Ovary (tissue), 9 donors: ENCODE measurements around the gene ELOVL1. TPM values are rescaled to one million over a fixed set of nuclear protein-coding genes. Genes with fewer than 3 reads are reported as not detected.

Experiments
- DNase-seq, 5 donors: peaks; one replicate each; pipeline ENCODE4 v3.0.0-alpha.2; 2019 to 2020
- H3K27ac ChIP-seq, 2 donors: fragments of 200-600 bp; one replicate each; pipeline versions ENCODE4 v1.5.1 to v1.8.0; 2019 to 2022
- H3K27me3 ChIP-seq: fragments of 200-600 bp; one replicate; pipeline ENCODE4 v1.8.0; 2022
- H3K36me3 ChIP-seq: fragments of 200-600 bp; sonication (generic); one replicate; pipeline ENCODE4 v1.5.1; 2019
- H3K4me1 ChIP-seq: one replicate; pipeline ENCODE4 v1.8.1; 2013; ENCODE audit warnings: mild to moderate bottlenecking, moderate library complexity; ENCODE audit not compliant: insufficient read depth
- H3K4me3 ChIP-seq: fragments of 200-600 bp; sonication (generic); one replicate; pipeline ENCODE4 v1.5.1; 2017
- H3K9me3 ChIP-seq, 2 donors: fragments of 200-600 bp in 1 of 2; sonication (generic) in 1 of 2; one replicate each; pipeline versions ENCODE4 v1.5.1 to v1.8.1; 2013 to 2019; ENCODE audit warnings: mild to moderate bottlenecking in 1 of 2, moderate library complexity in 1 of 2
- EP300 ChIP-seq: sonication (generic); formaldehyde crosslinking; IDR thresholded peaks from one replicate; pipeline ENCODE4 v1.6.1; 2017; ENCODE audit warnings: antibody characterized with exemption
- POLR2A ChIP-seq: fragments of 450-650 bp; IDR thresholded peaks from one replicate; pipeline ENCODE4 v1.6.1; 2017; ENCODE audit warnings: antibody characterized with exemption, mild to moderate bottlenecking, moderate library complexity
- WGBS, 3 donors: extraction: QIAGEN DNeasy Blood & Tissue Kit in 1 of 3; methylation state at CpG; one replicate each; pipeline versions ENCODE4 v1.1.5 to v1.1.7; 2013 to 2017; 5-methylcytosine and 5-hydroxymethylcytosine counted together
- intact Hi-C, 4 donors: fragments of 100-400 bp; cut with DNase I; formaldehyde crosslinking; loops; one replicate each; pipeline versions ENCODE4 v1.11.0 to v1.15.1; 2022 to 2023
- microRNA-seq, 3 donors: library from miRNA; unstranded; fragments of <30 nt; microRNA quantifications; one replicate each; pipeline versions ENCODE4 to v1.2.0, GENCODE V29; 2019 to 2020
- polyA plus RNA-seq, 2 donors: library from polyadenylated mRNA; stranded (reverse); fragments of 200-250 nt in 1 of 2; fragments of 350-450 nt in 1 of 2; fragmentation: Illumina TruSeq in 1 of 2; extraction: RNeasy Lipid Tissue Mini Kit (QIAGEN cat#74804) in 1 of 2; gene quantifications; one replicate each; pipeline ENCODE4 v1.2.3, GENCODE V29; 2013 to 2014
- total RNA-seq, 7 donors: library from RNA; depleted of rRNA in 2 of 7; stranded (reverse); fragments of >200 nt in 2 of 7; fragmentation: NEBNext Ultra II Directional in 3 of 7; extraction: Animal tissue kit (Norgen Biotek cat#: 25700) in 3 of 7; gene quantifications; one replicate each; pipeline versions ENCODE4 v1.1.0 to v1.2.4, GENCODE V29; 2016 to 2023
- TF ChIP-seq, protein P1 (sequence below), 3 donors: fragments of 450-650 bp in 2 of 3; fragments of 200-600 bp in 1 of 3; IDR thresholded peaks; one replicate each; pipeline versions ENCODE4 v1.5.1 to v1.8.0; 2016 to 2022; ENCODE audit warnings: antibody characterized with exemption in 3 of 3, mild to moderate bottlenecking in 1 of 3
- donor health status: DM: no; HTN: no; CAD: no; lungs with moderate emphysema.
- donor health status: DM: no; HTN: no; CAD: no.
- donor health status: Bipolar disorder and iron deficiency.
- donor health status: DM: yes; HTN: yes; CAD: no.
- donor health status: DM: no; HTN: no; CAD: no.
- donor health status: DM: yes; HTN: yes; CAD: no.

ELOVL1 gene
- total and polyA plus RNA-seq, 9 donors = 10.0 to 130 (median 35.4) TPM

DNA sequence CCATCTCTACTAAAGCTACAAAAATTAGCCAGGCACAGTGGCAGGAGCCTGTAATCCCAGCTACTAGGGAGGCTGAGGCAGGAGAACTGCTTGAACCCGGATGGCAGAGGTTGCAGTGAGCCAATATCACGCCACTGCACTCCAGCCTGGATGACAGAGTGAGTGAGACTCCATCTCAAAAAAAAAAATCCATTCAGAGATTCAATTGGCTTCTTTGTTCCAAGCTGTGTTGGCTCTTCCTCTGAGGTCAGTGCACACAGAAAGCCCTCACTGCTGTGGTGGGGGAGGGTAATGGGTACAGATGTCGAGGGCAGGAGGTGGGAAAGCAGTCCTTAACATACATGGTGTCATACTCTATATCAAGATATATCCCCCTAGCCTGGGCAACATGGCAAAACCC lies 52.3 kb downstream of the ELOVL1 start:
- Histone ChIP-seq H3K36me3 (no peaks in the 10 kb centered on the region), H3K27ac (no peak overlapping the region), H3K4me1 (no peaks in the 10 kb centered on the region), H3K4me3 (no peak overlapping the region), H3K27me3 (no peaks in the 10 kb centered on the region), H3K9me3 (no peaks in the 10 kb centered on the region)
- no peak for DNase-seq
- 80 to 94% (median 91%) methylated on average over 3 of the region's 3 CpGs for WGBS, 3 donors
- TF ChIP-seq EP300 = no peak
- TF ChIP-seq, protein P1, sequence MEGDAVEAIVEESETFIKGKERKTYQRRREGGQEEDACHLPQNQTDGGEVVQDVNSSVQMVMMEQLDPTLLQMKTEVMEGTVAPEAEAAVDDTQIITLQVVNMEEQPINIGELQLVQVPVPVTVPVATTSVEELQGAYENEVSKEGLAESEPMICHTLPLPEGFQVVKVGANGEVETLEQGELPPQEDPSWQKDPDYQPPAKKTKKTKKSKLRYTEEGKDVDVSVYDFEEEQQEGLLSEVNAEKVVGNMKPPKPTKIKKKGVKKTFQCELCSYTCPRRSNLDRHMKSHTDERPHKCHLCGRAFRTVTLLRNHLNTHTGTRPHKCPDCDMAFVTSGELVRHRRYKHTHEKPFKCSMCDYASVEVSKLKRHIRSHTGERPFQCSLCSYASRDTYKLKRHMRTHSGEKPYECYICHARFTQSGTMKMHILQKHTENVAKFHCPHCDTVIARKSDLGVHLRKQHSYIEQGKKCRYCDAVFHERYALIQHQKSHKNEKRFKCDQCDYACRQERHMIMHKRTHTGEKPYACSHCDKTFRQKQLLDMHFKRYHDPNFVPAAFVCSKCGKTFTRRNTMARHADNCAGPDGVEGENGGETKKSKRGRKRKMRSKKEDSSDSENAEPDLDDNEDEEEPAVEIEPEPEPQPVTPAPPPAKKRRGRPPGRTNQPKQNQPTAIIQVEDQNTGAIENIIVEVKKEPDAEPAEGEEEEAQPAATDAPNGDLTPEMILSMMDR (IDR thresholded peaks at IDR 0.05) = no peak
- no peak for TF ChIP-seq POLR2A
- intact Hi-C loops = no loop called here

DNA sequence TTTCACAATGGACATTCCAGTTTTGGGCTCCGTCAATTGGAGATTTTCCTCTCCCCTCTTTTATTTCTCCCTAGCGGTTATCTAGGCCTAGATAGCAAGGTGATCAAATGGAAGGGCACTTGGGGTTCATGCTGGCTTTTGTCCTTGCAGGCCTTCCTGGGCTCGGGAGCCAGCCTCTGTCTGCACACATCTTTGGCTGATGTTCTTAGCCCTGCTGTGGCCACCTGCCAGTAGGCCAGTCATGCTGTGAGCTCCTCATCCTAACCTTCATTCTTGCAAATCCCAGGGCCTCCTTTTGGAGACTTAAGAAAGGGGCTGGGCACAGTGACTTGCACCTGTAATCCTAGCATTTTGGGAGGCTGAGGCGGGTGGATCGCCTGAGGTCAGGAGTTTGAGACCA lies 53.6 kb downstream of the ELOVL1 start:
- no peaks in the 10 kb centered on the region for H3K4me1 ChIP-seq
- no peaks in the 10 kb centered on the region for H3K27me3 ChIP-seq
- no peak overlapping the region for H3K4me3 ChIP-seq
- intact Hi-C loops = no loop called here
- H3K9me3 ChIP-seq = no peaks in the 10 kb centered on the region
- TF ChIP-seq, protein P1 (IDR thresholded peaks at IDR 0.05) = no peak
- TF ChIP-seq POLR2A = no peak
- no peak for TF ChIP-seq EP300
- no peak for DNase-seq
- WGBS, 3 donors = 93 to 96% (median 94%) methylated on average over 5 of the region's 5 CpGs
- no peaks in the 10 kb centered on the region for H3K36me3 ChIP-seq
- H3K27ac ChIP-seq = no peak overlapping the region

DNA sequence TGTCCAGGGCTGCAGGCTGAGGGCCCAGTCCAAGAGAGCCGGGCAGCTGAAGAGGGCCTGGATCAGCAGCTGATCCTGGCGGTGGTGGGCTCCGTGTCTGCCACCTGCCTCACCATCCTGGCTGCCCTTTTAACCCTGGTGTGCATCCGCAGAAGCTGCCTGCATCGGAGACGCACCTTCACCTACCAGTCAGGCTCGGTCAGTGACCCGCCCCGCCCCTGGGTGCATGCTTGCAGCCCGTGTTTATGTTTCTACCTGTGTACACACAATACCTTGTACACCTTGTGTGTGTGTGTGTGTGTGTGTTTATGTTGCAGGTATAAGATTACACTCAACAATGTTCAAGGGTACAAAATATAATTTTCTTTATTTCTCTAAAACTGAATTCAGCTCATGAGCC lies 54.0 kb downstream of the ELOVL1 start:
- TF ChIP-seq POLR2A = no peak
- no peak for TF ChIP-seq EP300
- TF ChIP-seq, protein P1 (IDR thresholded peaks at IDR 0.05) = no peak
- no peaks in the 10 kb centered on the region for H3K4me1 ChIP-seq
- no peaks in the 10 kb centered on the region for H3K9me3 ChIP-seq
- no peaks in the 10 kb centered on the region for H3K36me3 ChIP-seq
- no peak overlapping the region for H3K27ac ChIP-seq
- WGBS, 3 donors = 93 to 99% (median 93%) methylated on average over 10 of the region's 10 CpGs
- no peak for DNase-seq
- intact Hi-C loops = no loop called here
- H3K27me3 ChIP-seq = no peaks in the 10 kb centered on the region
- H3K4me3 ChIP-seq = no peak overlapping the region

Small RNA genes within 50 kb of the gene (microRNA-seq; reads per million reads assigned to microRNA genes)
- 0 to 0.89 (median 0.79) reads per million in 3 donors for gene MIR6734

Other genes with a start within 250 kb of the ELOVL1 start
- gene EBNA1BP2, start 195.7 kb downstream of the ELOVL1 start, total RNA-seq = 10 to 100 TPM; 22.1 to 49.3 (median 38.5) TPM
- 10 to 100 TPM; 38.5 to 59.7 TPM for gene EBNA1BP2, start 195.7 kb downstream of the ELOVL1 start, polyA plus RNA-seq
- 10 to 100 TPM in 1 of 7 donors, 1 to 10 TPM in 2, under 1 TPM in 4; 0.13 to 13.2 (median 0.97) TPM for gene CFAP57, start 195.7 kb downstream of the ELOVL1 start, total RNA-seq
- gene CFAP57, start 195.7 kb downstream of the ELOVL1 start, polyA plus RNA-seq = under 1 TPM; 0.18 to 0.40 TPM
- gene TMEM125, start 98.0 kb downstream of the ELOVL1 start, total RNA-seq = 10 to 100 TPM in 1 of 7 donors, 1 to 10 TPM in 4, under 1 TPM in 2; 0.23 to 20.6 (median 1.9) TPM
- 1 to 10 TPM in 1 of 2 donors, under 1 TPM in 1; 0.52 to 1.1 TPM for gene TMEM125, start 98.0 kb downstream of the ELOVL1 start, polyA plus RNA-seq
- gene C1orf210, start 82.4 kb downstream of the ELOVL1 start, total RNA-seq = 1 to 10 TPM in 2 of 7 donors, under 1 TPM in 3, not detected in 2; 0.42 to 2.1 (median 0.72) TPM
- gene C1orf210, start 82.4 kb downstream of the ELOVL1 start, polyA plus RNA-seq = not detected
- 10 to 100 TPM in 5 of 7 donors, 1 to 10 TPM in 2; 6.4 to 29.3 (median 10.6) TPM for gene TIE1, start 67.0 kb downstream of the ELOVL1 start, total RNA-seq
- 10 to 100 TPM; 11.5 to 25.5 TPM for gene TIE1, start 67.0 kb downstream of the ELOVL1 start, polyA plus RNA-seq
- gene MPL, start 30.2 kb downstream of the ELOVL1 start, total RNA-seq = 1 to 10 TPM in 3 of 7 donors, under 1 TPM in 3, not detected in 1; 0.36 to 2.6 (median 1.4) TPM
- gene MPL, start 30.2 kb downstream of the ELOVL1 start, polyA plus RNA-seq = under 1 TPM; 0.35 to 0.63 TPM
- 1 to 10 TPM in 3 of 7 donors, under 1 TPM in 3, not detected in 1; 0.50 to 2.0 (median 1.3) TPM for gene CDC20, start 9.0 kb downstream of the ELOVL1 start, total RNA-seq
- 1 to 10 TPM; 1.1 to 2.9 TPM for gene CDC20, start 9.0 kb downstream of the ELOVL1 start, polyA plus RNA-seq
- gene MED8, start 21.8 kb upstream of the ELOVL1 start, total RNA-seq = 10 to 100 TPM; 13.7 to 39.3 (median 24.0) TPM
- gene MED8, start 21.8 kb upstream of the ELOVL1 start, polyA plus RNA-seq = 10 to 100 TPM; 26.0 to 40.0 TPM
- gene SZT2, start 21.9 kb upstream of the ELOVL1 start, total RNA-seq = 10 to 100 TPM; 25.5 to 89.3 (median 60.9) TPM
- gene SZT2, start 21.9 kb upstream of the ELOVL1 start, polyA plus RNA-seq = 10 to 100 TPM; 16.8 to 17.6 TPM
- 10 to 100 TPM; 57.3 to 94.4 (median 78.9) TPM for gene HYI, start 85.9 kb upstream of the ELOVL1 start, total RNA-seq
- gene HYI, start 85.9 kb upstream of the ELOVL1 start, polyA plus RNA-seq = 10 to 100 TPM; 16.6 to 77.2 TPM
- 100 to 1,000 TPM in 3 of 7 donors, 10 to 100 TPM in 4; 26.3 to 165 (median 95.5) TPM for gene PTPRF, start 162.9 kb upstream of the ELOVL1 start, total RNA-seq
- gene PTPRF, start 162.9 kb upstream of the ELOVL1 start, polyA plus RNA-seq = 10 to 100 TPM; 24.4 to 35.4 TPM